Upper lobe of left lung (tissue), 4 donors: ENCODE results near the gene SVOP.

Source experiments
- CTCF ChIP-seq, 6 experiments: fragments of 450-650 bp in 4 of 6; fragments of 200-600 bp in 2 of 6; sonication (generic) in 2 of 6; IDR thresholded peaks; one replicate each; pipeline ENCODE4 v1.5.1; 2016 to 2019; ENCODE audit warnings: antibody characterized with exemption in 6 of 6
- POLR2A ChIP-seq, 4 donors: fragments of 450-650 bp; IDR thresholded peaks; one replicate each; pipeline ENCODE4 v1.5.1; 2016 to 2017; ENCODE audit warnings: antibody characterized with exemption in 4 of 4, mild to moderate bottlenecking in 2 of 4

DNA sequence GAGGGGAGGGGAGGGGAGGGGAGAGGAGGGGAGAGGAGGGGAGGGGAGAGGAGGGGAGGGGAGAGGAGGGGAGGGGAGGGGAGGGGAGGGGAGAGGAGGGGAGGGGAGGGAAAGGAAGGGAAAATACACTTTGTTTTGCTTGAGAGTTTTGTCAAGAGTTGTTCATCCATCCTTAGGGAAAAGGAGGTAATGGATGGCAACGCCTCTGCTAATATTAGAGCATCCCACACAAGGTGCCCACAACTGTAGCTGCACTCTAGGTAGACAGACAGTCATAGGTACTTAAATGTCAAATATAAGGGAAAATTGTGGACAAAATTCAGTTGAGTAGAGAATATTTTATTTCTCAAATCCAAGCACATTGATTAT, 161.0 kb downstream of the SVOP start:
- no peak for TF ChIP-seq CTCF (IDR thresholded peaks at IDR 0.05)
- no peak for TF ChIP-seq POLR2A (IDR thresholded peaks at IDR 0.05)
